HG02763 (cell line): Measurements from ENCODE around the gene ZNF609.
"Not testable (repeated sequence)": the region's sequence is repeated elsewhere in the genome, so short reads cannot be mapped to it uniquely, and the experiment has no call there.

Experiments used
- ATAC-seq: cut with Tn5 transposase; IDR thresholded peaks from one replicate; pipeline ENCODE4 v1.9.1; 2021; ENCODE audit warnings: mild to moderate bottlenecking, moderate library complexity; ENCODE audit not compliant: unreplicated experiment

Gene ZNF609

GRCh38 chr15:64643685-64644084 lies 183.3 kb downstream of the ZNF609 start:
- no peak for ATAC-seq

- ATAC-seq, result not testable (repeated sequence)
These were observed 184.4 kb downstream of the ZNF609 start for GRCh38 chr15:64644811-64645210.

GRCh38 chr15:64645995-64646394 lies 185.6 kb downstream of the ZNF609 start:
- ATAC-seq, result no peak

- no peak for ATAC-seq
These were observed 187.0 kb downstream of the ZNF609 start for GRCh38 chr15:64647367-64647766.

- ATAC-seq, result no peak
These were observed 190.2 kb downstream of the ZNF609 start for GRCh38 chr15:64650552-64650951.

GRCh38 chr15:64651601-64652191 lies 191.3 kb downstream of the ZNF609 start:
- ATAC-seq, result peak; percentile 77

GRCh38 chr15:64653757-64654156 lies 193.4 kb downstream of the ZNF609 start:
- ATAC-seq, result no peak

GRCh38 chr15:64656508-64656907 lies 196.1 kb downstream of the ZNF609 start:
- no peak for ATAC-seq

GRCh38 chr15:64665179-64665578 lies 204.8 kb downstream of the ZNF609 start:
- ATAC-seq, result no peak

- no peak for ATAC-seq
These were observed 207.4 kb downstream of the ZNF609 start for GRCh38 chr15:64667736-64668161.

GRCh38 chr15:64673866-64674265 lies 213.5 kb downstream of the ZNF609 start:
- ATAC-seq, result no peak

GRCh38 chr15:64678126-64678819 lies 217.9 kb downstream of the ZNF609 start:
- ATAC-seq, result no peak

GRCh38 chr15:64680097-64680496 lies 219.7 kb downstream of the ZNF609 start:
- no peak for ATAC-seq

- no peak for ATAC-seq
These were observed 221.1 kb downstream of the ZNF609 start for GRCh38 chr15:64681424-64682024.

GRCh38 chr15:64682255-64682654 lies 221.9 kb downstream of the ZNF609 start:
- ATAC-seq, result no peak

GRCh38 chr15:64683378-64683777 lies 223.0 kb downstream of the ZNF609 start:
- no peak for ATAC-seq

- ATAC-seq, result no peak
These were observed 225.0 kb downstream of the ZNF609 start for GRCh38 chr15:64685230-64685888.

- no peak for ATAC-seq
These were observed 225.9 kb downstream of the ZNF609 start for GRCh38 chr15:64686130-64686735.

GRCh38 chr15:64687172-64687571 lies 226.8 kb downstream of the ZNF609 start:
- ATAC-seq, result no peak

GRCh38 chr15:64687688-64688087 lies 227.3 kb downstream of the ZNF609 start:
- ATAC-seq, result no peak

GRCh38 chr15:64688770-64689169 lies 228.4 kb downstream of the ZNF609 start:
- no peak for ATAC-seq
